Stimulated activated CD4-positive, alpha-beta T cell treated with anti-CD3 and anti-CD28 coated beads, Interleukin-4, amount 100 ng/mL, for 1 hour (primary cell): ENCODE measurements around the gene ADCY3.

Source experiments
- DNase-seq: peaks from one replicate; pipeline ENCODE4 v3.0.0-alpha.2; 2020

Gene ADCY3

GRCh38 chr2:24872344-24873115 lies 47.5 kb downstream of the ADCY3 start:
- DNase-seq = no peak

- no peak for DNase-seq
Observed at GRCh38 chr2:24871852-24872333, 48.1 kb downstream of the ADCY3 start.

GRCh38 chr2:24870891-24871705 lies 48.9 kb downstream of the ADCY3 start:
- DNase-seq = no peak

GRCh38 chr2:24870440-24870839 lies 49.6 kb downstream of the ADCY3 start:
- DNase-seq = no peak

GRCh38 chr2:24866946-24867345 lies 53.1 kb downstream of the ADCY3 start:
- DNase-seq = no peak

GRCh38 chr2:24863641-24864040 lies 56.4 kb downstream of the ADCY3 start:
- DNase-seq = no peak

GRCh38 chr2:24861500-24861899 lies 58.5 kb downstream of the ADCY3 start:
- DNase-seq = no peak

GRCh38 chr2:24860631-24861030 lies 59.4 kb downstream of the ADCY3 start:
- DNase-seq = no peak

GRCh38 chr2:24859968-24860600 lies 60.0 kb downstream of the ADCY3 start:
- DNase-seq = no peak

- no peak for DNase-seq
Observed at GRCh38 chr2:24858996-24859395, 61.0 kb downstream of the ADCY3 start.

- no peak for DNase-seq
Observed at GRCh38 chr2:24857746-24858145, 62.3 kb downstream of the ADCY3 start.

- no peak for DNase-seq
Observed at GRCh38 chr2:24856791-24857211, 63.2 kb downstream of the ADCY3 start.

- no peak for DNase-seq
Observed at GRCh38 chr2:24855726-24856125, 64.3 kb downstream of the ADCY3 start.

GRCh38 chr2:24855022-24855622 lies 64.9 kb downstream of the ADCY3 start:
- DNase-seq = no peak

- DNase-seq = no peak
Observed at GRCh38 chr2:24853996-24854395, 66.0 kb downstream of the ADCY3 start.

- DNase-seq = no peak
Observed at GRCh38 chr2:24853046-24853445, 67.0 kb downstream of the ADCY3 start.

GRCh38 chr2:24852431-24853020 lies 67.5 kb downstream of the ADCY3 start:
- no peak for DNase-seq

- DNase-seq = no peak
Observed at GRCh38 chr2:24852026-24852425, 68.0 kb downstream of the ADCY3 start.

- DNase-seq = no peak
Observed at GRCh38 chr2:24850944-24851343, 69.1 kb downstream of the ADCY3 start.

- DNase-seq = no peak
Observed at GRCh38 chr2:24845691-24846090, 74.3 kb downstream of the ADCY3 start.

GRCh38 chr2:24844023-24844685 lies 75.9 kb downstream of the ADCY3 start:
- no peak for DNase-seq

- DNase-seq = no peak
Observed at GRCh38 chr2:24843330-24843860, 76.6 kb downstream of the ADCY3 start.
